ENCODE data around the gene CCDC57.
"Not testable (repeated sequence)": the region's sequence is repeated elsewhere in the genome, so short reads cannot be mapped to it uniquely, and the experiment has no call there.

CCDC57 gene

GRCh38 chr17:82149401-82150099 is 63.1 kb downstream of the CCDC57 start:
- DNase-seq, result no peak

GRCh38 chr17:82148997-82149396 is 63.6 kb downstream of the CCDC57 start:
- DNase-seq, result no peak

GRCh38 chr17:82148011-82148410 is 64.6 kb downstream of the CCDC57 start:
- no peak for DNase-seq

GRCh38 chr17:82146663-82147654 is 65.7 kb downstream of the CCDC57 start:
- DNase-seq, result no peak

- DNase-seq, result no peak
These were observed 67.0 kb downstream of the CCDC57 start for GRCh38 chr17:82145550-82146155.

GRCh38 chr17:82143333-82143732 is 69.3 kb downstream of the CCDC57 start:
- DNase-seq, result no peak

- DNase-seq, result not testable (repeated sequence)
These were observed 72.7 kb downstream of the CCDC57 start for GRCh38 chr17:82139961-82140360.

- no peak for DNase-seq
These were observed 74.1 kb downstream of the CCDC57 start for GRCh38 chr17:82138511-82138992.

- DNase-seq, result no peak
These were observed 78.5 kb downstream of the CCDC57 start for GRCh38 chr17:82134101-82134500.

GRCh38 chr17:82133166-82133953 is 79.3 kb downstream of the CCDC57 start:
- not testable (repeated sequence) for DNase-seq

GRCh38 chr17:82129095-82129494 is 83.5 kb downstream of the CCDC57 start:
- DNase-seq, result no peak

GRCh38 chr17:82128287-82128686 is 84.4 kb downstream of the CCDC57 start:
- DNase-seq, result no peak

GRCh38 chr17:82127704-82128103 is 84.9 kb downstream of the CCDC57 start:
- no peak for DNase-seq

GRCh38 chr17:82127315-82127595 is 85.4 kb downstream of the CCDC57 start:
- DNase-seq, result no peak

GRCh38 chr17:82126556-82127314 is 85.9 kb downstream of the CCDC57 start:
- DNase-seq, result no peak

GRCh38 chr17:82124101-82124500 is 88.5 kb downstream of the CCDC57 start:
- no peak for DNase-seq

GRCh38 chr17:82121660-82122629 is 90.7 kb downstream of the CCDC57 start:
- peak; percentile 94 for DNase-seq

- no peak for DNase-seq
These were observed 91.4 kb downstream of the CCDC57 start for GRCh38 chr17:82121246-82121645.

- DNase-seq, result no peak
These were observed 92.5 kb downstream of the CCDC57 start for GRCh38 chr17:82120148-82120547.

- no peak for DNase-seq
These were observed 93.7 kb downstream of the CCDC57 start for GRCh38 chr17:82118815-82119380.

Measured in SHP77 treated with DMSO at 0.1 percent for 48 hours (cell line).